Measurements from ENCODE around the gene ITSN2.

ITSN2 gene

GRCh38 chr2:24276349-24276899 is 83.9 kb downstream of the ITSN2 start:
- ATAC-seq = no peak
- TF ChIP-seq PPARA (CRISPR knock-in tag; IDR thresholded peaks at IDR 0.05; ENCODE audit: borderline replicate concordance) (no peak), ZNF565 (CRISPR knock-in tag; conservative IDR thresholded peaks at IDR 0.05; ENCODE audit: low read depth) (no peak), ISL1 (CRISPR knock-in tag; IDR thresholded peaks at IDR 0.05) (no peak), ZNF8 (CRISPR knock-in tag; IDR thresholded peaks at IDR 0.05) (no peak), TCF4 (CRISPR knock-in tag; IDR thresholded peaks at IDR 0.05; ENCODE audit: borderline replicate concordance) (no peak), CSRNP3 (CRISPR knock-in tag; IDR thresholded peaks at IDR 0.05) (no peak), SNAI2 (CRISPR knock-in tag; IDR thresholded peaks at IDR 0.05) (no peak), CREB5 (CRISPR knock-in tag; IDR thresholded peaks at IDR 0.05; ENCODE audit: low read depth) (no peak)

- no peak for ATAC-seq
- TF ChIP-seq PATZ1 (CRISPR knock-in tag; IDR thresholded peaks at IDR 0.05; ENCODE audit: borderline replicate concordance) = no peak
- TF ChIP-seq ISL1 (CRISPR knock-in tag; IDR thresholded peaks at IDR 0.05) = no peak
- TF ChIP-seq CSRNP3 (CRISPR knock-in tag; IDR thresholded peaks at IDR 0.05) = no peak
- TF ChIP-seq ZC3H10 (CRISPR knock-in tag; IDR thresholded peaks at IDR 0.05) = no peak
- TF ChIP-seq GLIS3 (CRISPR knock-in tag; IDR thresholded peaks at IDR 0.05) = no peak
- no peak for TF ChIP-seq ESRRG (CRISPR knock-in tag; IDR thresholded peaks at IDR 0.05)
- TF ChIP-seq RARB (CRISPR knock-in tag; IDR thresholded peaks at IDR 0.05) = no peak
- TF ChIP-seq ZNF8 (CRISPR knock-in tag; IDR thresholded peaks at IDR 0.05) = no peak
Observed at GRCh38 chr2:24274809-24275208, 85.5 kb downstream of the ITSN2 start.

- no peak for ATAC-seq
- TF ChIP-seq CREB5 (CRISPR knock-in tag; IDR thresholded peaks at IDR 0.05; ENCODE audit: low read depth) (no peak), ZFP3 (CRISPR knock-in tag; IDR thresholded peaks at IDR 0.05) (no peak), PATZ1 (CRISPR knock-in tag; IDR thresholded peaks at IDR 0.05; ENCODE audit: borderline replicate concordance) (no peak), TCF4 (CRISPR knock-in tag; IDR thresholded peaks at IDR 0.05; ENCODE audit: borderline replicate concordance) (no peak), ZNF565 (CRISPR knock-in tag; conservative IDR thresholded peaks at IDR 0.05; ENCODE audit: low read depth) (no peak)
Observed at GRCh38 chr2:24273598-24273997, 86.7 kb downstream of the ITSN2 start.

- no peak for ATAC-seq
- no peak for TF ChIP-seq PPARA (CRISPR knock-in tag; IDR thresholded peaks at IDR 0.05; ENCODE audit: borderline replicate concordance)
- TF ChIP-seq TCF4 (CRISPR knock-in tag; IDR thresholded peaks at IDR 0.05; ENCODE audit: borderline replicate concordance) = no peak
- no peak for TF ChIP-seq SNAI2 (CRISPR knock-in tag; IDR thresholded peaks at IDR 0.05)
- no peak for TF ChIP-seq ZC3H10 (CRISPR knock-in tag; IDR thresholded peaks at IDR 0.05)
- no peak for TF ChIP-seq ZFP30 (CRISPR knock-in tag; IDR thresholded peaks at IDR 0.05)
- no peak for TF ChIP-seq CREB5 (CRISPR knock-in tag; IDR thresholded peaks at IDR 0.05; ENCODE audit: low read depth)
- no peak for TF ChIP-seq ZNF565 (CRISPR knock-in tag; conservative IDR thresholded peaks at IDR 0.05; ENCODE audit: low read depth)
- TF ChIP-seq ZNF8 (CRISPR knock-in tag; IDR thresholded peaks at IDR 0.05) = no peak
- TF ChIP-seq ZNF70 (CRISPR knock-in tag; IDR thresholded peaks at IDR 0.05) = no peak
- TF ChIP-seq BACH2 (CRISPR knock-in tag; IDR thresholded peaks at IDR 0.05; ENCODE audit: borderline replicate concordance) = no peak
- TF ChIP-seq ZFP3 (CRISPR knock-in tag; IDR thresholded peaks at IDR 0.05) = no peak
- TF ChIP-seq PATZ1 (CRISPR knock-in tag; IDR thresholded peaks at IDR 0.05; ENCODE audit: borderline replicate concordance) = no peak
- no peak for TF ChIP-seq CSRNP3 (CRISPR knock-in tag; IDR thresholded peaks at IDR 0.05)
- no peak for TF ChIP-seq CSDC2 (CRISPR knock-in tag; IDR thresholded peaks at IDR 0.05)
- TF ChIP-seq TOX (CRISPR knock-in tag; IDR thresholded peaks at IDR 0.05; ENCODE audit: borderline replicate concordance) = no peak
- TF ChIP-seq ISL1 (CRISPR knock-in tag; IDR thresholded peaks at IDR 0.05) = no peak
Observed at GRCh38 chr2:24272907-24273306, 87.4 kb downstream of the ITSN2 start.
